ENCODE measurements around the gene HSBP1L1. TPM values are rescaled to one million over a fixed set of nuclear protein-coding genes. Genes with fewer than 3 reads are reported as not detected.

The HSBP1L1 gene
- total and polyA plus RNA-seq, 8 donors: 4.1 to 62.3 (median 34.0) TPM

DNA sequence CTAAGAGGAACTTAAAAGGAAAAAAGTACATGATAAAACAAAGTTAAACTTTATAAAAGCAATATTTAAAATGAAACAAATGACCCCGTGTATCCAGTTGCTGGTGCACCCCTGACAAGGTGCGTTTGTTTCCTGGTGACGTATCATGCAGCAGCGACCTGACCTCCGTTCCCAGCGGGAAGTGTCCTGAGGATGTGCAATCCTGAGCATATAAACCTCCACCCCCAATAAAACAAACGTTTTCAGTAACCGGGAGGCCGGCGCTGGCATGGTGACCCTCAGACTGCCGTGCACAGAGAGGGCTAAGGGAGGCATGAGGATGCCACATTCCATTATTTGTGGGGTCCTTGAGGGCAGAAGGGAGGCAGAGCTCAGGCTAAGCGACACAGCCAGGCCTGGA lies 27.8 kb upstream of the HSBP1L1 start:
- H3K9me3 ChIP-seq: peaks cover 0 to 38% (median 19%) of the 10 kb centered on the region in 4 donors
- H3K27me3 ChIP-seq: no peaks in the 10 kb centered on the region
- H3K4me1 ChIP-seq: peaks cover 7 to 27% (median 23%) of the 10 kb centered on the region in 4 donors
- intact Hi-C loops (cut with DNase I; ENCODE audit: low total_unique reads): no loop called here
- no peak overlapping the region for H3K27ac ChIP-seq
- no peak overlapping the region for H3K4me3 ChIP-seq
- TF ChIP-seq, protein P1, sequence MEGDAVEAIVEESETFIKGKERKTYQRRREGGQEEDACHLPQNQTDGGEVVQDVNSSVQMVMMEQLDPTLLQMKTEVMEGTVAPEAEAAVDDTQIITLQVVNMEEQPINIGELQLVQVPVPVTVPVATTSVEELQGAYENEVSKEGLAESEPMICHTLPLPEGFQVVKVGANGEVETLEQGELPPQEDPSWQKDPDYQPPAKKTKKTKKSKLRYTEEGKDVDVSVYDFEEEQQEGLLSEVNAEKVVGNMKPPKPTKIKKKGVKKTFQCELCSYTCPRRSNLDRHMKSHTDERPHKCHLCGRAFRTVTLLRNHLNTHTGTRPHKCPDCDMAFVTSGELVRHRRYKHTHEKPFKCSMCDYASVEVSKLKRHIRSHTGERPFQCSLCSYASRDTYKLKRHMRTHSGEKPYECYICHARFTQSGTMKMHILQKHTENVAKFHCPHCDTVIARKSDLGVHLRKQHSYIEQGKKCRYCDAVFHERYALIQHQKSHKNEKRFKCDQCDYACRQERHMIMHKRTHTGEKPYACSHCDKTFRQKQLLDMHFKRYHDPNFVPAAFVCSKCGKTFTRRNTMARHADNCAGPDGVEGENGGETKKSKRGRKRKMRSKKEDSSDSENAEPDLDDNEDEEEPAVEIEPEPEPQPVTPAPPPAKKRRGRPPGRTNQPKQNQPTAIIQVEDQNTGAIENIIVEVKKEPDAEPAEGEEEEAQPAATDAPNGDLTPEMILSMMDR (IDR thresholded peaks at IDR 0.05): no peak
- TF ChIP-seq POLR2AphosphoS5 (IDR thresholded peaks at IDR 0.05) (no peak), POLR2A (IDR thresholded peaks at IDR 0.05) (no peak)
- H3K36me3 ChIP-seq: peaks cover 19 to 85% (median 76%) of the 10 kb centered on the region in 4 donors
- WGBS, 5 donors: 93 to 95% (median 94%) methylated on average over 12 of the region's 12 CpGs
- no peak for DNase-seq

DNA sequence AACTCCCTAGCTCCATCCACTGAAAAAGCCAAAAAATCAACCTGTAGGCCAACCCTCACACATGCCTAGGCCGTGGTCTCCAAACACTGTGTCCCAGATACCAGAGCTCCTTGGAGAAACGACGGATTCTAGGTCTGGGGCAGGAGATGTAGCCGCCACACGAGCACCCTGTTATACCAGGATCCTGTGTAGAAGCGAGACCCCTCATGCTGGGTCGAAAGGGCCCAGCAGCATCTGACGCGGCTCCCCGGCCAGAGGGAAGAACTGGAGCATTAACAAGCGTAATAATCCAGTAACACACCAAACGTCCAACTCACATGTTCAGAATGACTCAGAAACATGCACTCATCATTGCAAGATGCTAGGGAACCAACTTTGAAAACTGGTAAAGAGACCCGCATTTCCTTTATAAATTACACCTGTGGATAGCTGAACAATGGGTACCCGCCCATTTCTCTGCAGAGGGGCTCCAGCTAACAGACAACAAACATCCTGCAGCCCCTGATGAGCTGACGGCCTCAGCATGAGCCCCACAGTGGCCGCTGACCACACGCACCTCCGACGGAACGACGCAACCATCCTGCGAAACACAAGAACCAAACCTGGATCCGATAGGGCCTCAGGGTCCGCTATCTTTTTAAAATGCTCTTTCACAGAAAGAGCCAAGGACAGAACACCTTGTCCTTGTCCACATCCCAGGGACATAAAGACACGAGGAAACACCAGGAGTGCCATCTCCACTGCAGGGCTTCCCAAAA lies 27.2 kb upstream of the HSBP1L1 start:
- H3K27me3 ChIP-seq: no peaks in the 10 kb centered on the region
- H3K9me3 ChIP-seq: peaks cover 0 to 32% (median 16%) of the 10 kb centered on the region in 4 donors
- H3K36me3 ChIP-seq: peaks cover 23 to 87% (median 81%) of the 10 kb centered on the region in 4 donors
- peaks cover 7 to 34% (median 29%) of the 10 kb centered on the region in 4 donors for H3K4me1 ChIP-seq
- no peak for DNase-seq
- no peak overlapping the region for H3K27ac ChIP-seq
- 96 to 98% (median 96%) methylated on average over 25 of the region's 25 CpGs for WGBS, 5 donors
- intact Hi-C loops (cut with DNase I; ENCODE audit: low total_unique reads): no loop called here
- no peak overlapping the region for H3K4me3 ChIP-seq
- TF ChIP-seq, protein P1 (IDR thresholded peaks at IDR 0.05): no peak
- no peak for TF ChIP-seq POLR2A (IDR thresholded peaks at IDR 0.05)

DNA sequence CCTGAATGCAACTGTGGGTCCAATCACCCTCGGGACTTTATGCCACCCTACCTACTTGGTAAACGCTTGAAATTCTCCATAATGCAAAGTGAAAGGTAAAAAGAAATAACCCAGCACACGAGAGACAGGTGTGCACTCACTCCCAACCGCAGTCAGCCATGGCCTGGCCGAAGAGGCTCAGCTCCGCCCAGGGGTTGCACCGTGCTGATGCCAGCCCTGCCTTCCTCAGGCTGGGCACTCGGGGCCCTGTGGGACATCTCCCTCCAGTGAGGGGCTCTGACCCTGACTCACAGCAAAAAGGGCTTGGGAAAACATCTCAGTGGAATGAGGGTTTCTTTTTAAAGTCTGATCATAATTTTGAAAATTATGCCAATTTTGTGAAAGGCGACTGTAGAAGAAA lies 26.2 kb upstream of the HSBP1L1 start:
- no peak overlapping the region for H3K27ac ChIP-seq
- intact Hi-C loops (cut with DNase I; ENCODE audit: low total_unique reads): no loop called here
- peaks cover 0 to 23% (median 9%) of the 10 kb centered on the region in 4 donors for H3K9me3 ChIP-seq
- no peaks in the 10 kb centered on the region for H3K27me3 ChIP-seq
- no peak overlapping the region for H3K4me3 ChIP-seq
- H3K4me1 ChIP-seq: peaks cover 14 to 41% (median 37%) of the 10 kb centered on the region in 4 donors
- H3K36me3 ChIP-seq: peaks cover 23 to 94% (median 86%) of the 10 kb centered on the region in 4 donors
- no peak for DNase-seq
- WGBS, 5 donors: 92 to 94% (median 93%) methylated on average over 9 of the region's 9 CpGs
- no peak for TF ChIP-seq POLR2AphosphoS5 (IDR thresholded peaks at IDR 0.05)

DNA sequence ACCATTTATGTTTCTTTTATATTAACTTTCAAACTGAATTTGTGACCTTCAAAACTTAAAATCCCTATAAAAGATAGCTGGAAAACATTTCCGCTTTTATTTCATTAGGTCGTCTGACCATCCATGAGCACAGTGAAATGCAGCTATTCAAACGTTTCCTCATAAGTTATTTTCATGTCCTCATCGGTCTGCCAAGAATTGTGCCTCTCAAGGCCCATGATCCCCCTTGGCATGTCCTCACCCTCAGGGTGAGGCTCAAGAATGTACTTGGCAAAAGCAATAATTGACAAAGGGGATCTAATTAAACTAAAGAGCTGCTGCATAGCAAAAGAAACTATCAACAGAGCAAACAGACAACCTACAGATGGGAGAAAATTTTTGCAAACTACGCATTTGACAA lies 25.3 kb upstream of the HSBP1L1 start:
- Histone ChIP-seq H3K27me3 (no peaks in the 10 kb centered on the region), H3K4me3 (no peak overlapping the region), H3K36me3 (peaks cover 23 to 92% (median 81%) of the 10 kb centered on the region in 4 donors), H3K27ac (no peak overlapping the region), H3K4me1 (peaks cover 23 to 46% (median 42%) of the 10 kb centered on the region in 4 donors), H3K9me3 (peaks cover 0 to 14% (median 5%) of the 10 kb centered on the region in 4 donors)
- 67 to 86% (median 80%) methylated on average over 5 of the region's 5 CpGs for WGBS, 5 donors
- no peak for DNase-seq
- intact Hi-C loops (cut with DNase I; ENCODE audit: low total_unique reads): no loop called here
- TF ChIP-seq POLR2A (IDR thresholded peaks at IDR 0.05) (no peak), POLR2AphosphoS5 (IDR thresholded peaks at IDR 0.05) (no peak), EP300 (IDR thresholded peaks at IDR 0.05) (no peak)
- TF ChIP-seq, protein P1 (IDR thresholded peaks at IDR 0.05): no peak

Measured in stomach (tissue), 9 donors.